ENCODE data around the gene TANGO2. TPM values are rescaled to one million over a fixed set of nuclear protein-coding genes. Genes with fewer than 3 reads are reported as not detected.

TANGO2 gene
- total and polyA plus RNA-seq, 9 of the 15 experiments (the other 6 are each of a cell fraction or from before 2014, with no cell fraction given), result 15.5 to 94.9 (median 70.1) TPM

DNA sequence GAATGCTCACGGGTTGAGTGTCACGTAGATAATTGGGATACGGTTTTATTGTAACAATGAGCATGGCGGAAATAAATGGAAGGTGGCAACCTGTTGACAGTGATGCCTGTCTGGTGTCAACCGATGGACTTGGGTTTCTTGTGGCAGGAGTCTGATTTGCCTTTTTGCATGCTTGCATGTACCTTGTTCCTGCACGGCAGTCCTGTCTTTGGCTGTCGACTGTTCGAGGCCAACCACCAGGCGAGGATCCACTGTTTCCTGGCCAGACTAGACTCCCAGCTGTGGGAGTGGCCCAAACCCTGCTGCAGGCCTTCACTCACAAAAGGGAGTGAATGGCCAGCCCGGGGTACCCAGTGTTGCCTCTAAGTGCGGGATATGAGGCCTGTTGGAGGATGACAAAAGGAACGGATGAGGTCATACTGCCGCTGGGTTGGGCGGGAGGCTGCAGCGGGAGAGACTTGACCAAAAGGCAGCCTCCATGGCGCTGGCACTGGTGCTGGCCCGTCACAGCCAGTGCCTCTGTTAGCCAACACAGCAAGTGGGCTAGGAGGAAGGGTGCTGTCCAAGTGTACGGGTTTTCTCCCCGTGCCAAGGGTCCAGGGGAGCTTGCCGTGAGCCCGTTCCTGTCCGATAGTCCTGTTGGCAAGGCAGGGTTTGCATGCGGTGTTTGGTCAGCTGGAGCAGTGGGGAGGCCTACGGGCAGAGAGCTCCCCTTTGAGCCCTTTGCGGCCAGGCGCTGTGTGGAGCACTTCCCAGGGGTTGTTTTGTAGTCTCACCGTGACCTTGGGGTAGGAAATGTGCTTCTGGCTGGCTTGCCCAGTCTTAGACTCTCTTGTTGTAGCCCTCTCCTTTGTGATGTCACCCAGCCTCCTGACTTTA lies 60.1 kb downstream of the TANGO2 start (continued):
- TF ChIP-seq, protein P1, sequence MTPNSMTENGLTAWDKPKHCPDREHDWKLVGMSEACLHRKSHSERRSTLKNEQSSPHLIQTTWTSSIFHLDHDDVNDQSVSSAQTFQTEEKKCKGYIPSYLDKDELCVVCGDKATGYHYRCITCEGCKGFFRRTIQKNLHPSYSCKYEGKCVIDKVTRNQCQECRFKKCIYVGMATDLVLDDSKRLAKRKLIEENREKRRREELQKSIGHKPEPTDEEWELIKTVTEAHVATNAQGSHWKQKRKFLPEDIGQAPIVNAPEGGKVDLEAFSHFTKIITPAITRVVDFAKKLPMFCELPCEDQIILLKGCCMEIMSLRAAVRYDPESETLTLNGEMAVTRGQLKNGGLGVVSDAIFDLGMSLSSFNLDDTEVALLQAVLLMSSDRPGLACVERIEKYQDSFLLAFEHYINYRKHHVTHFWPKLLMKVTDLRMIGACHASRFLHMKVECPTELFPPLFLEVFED (CRISPR knock-in tag; conservative IDR thresholded peaks at IDR 0.05), result peak; percentile 80; the same call in 1 of the 2 replicates
- TF ChIP-seq RNF2 (IDR thresholded peaks at IDR 0.05), result no peak
- TF ChIP-seq RHOXF2B (CRISPR knock-in tag; conservative IDR thresholded peaks at IDR 0.05), result peak; percentile 84; the same call in 1 of the 2 replicates
- no peak for TF ChIP-seq PATZ1 (CRISPR knock-in tag; IDR thresholded peaks at IDR 0.05; ENCODE audit: borderline replicate concordance)
- no peak for TF ChIP-seq SAFB2 (IDR thresholded peaks at IDR 0.05; ENCODE audit: borderline replicate concordance, low read depth, low read length, severe bottlenecking)
- peak; percentile 9; the same call in 1 of the 2 replicates for TF ChIP-seq HOXB6 (CRISPR knock-in tag; IDR thresholded peaks at IDR 0.05; ENCODE audit: borderline replicate concordance)
- no peak for TF ChIP-seq KHSRP (IDR thresholded peaks at IDR 0.05)
- TF ChIP-seq ZNF79 (CRISPR knock-in tag; IDR thresholded peaks at IDR 0.05; ENCODE audit: low read depth), result peak; percentile 66; the same call in 1 of the 2 replicates
- TF ChIP-seq, protein P2, sequence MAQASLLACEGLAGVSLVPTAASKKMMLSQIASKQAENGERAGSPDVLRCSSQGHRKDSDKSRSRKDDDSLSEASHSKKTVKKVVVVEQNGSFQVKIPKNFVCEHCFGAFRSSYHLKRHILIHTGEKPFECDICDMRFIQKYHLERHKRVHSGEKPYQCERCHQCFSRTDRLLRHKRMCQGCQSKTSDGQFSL (CRISPR knock-in tag; IDR thresholded peaks at IDR 0.05), result no peak
- TF ChIP-seq, protein P2 (tag; IDR thresholded peaks at IDR 0.05), result peak in 1 of 2 experiments; percentile 63; a peak in 1 of 4 replicates
- TF ChIP-seq DNMT1 (IDR thresholded peaks at IDR 0.05), result no peak
- TF ChIP-seq SP2 (IDR thresholded peaks at IDR 0.05; ENCODE audit: extremely low read depth, low read depth, low read length, poor library complexity, severe bottlenecking), result peak; percentile 11
- no peak for TF ChIP-seq MIER1 (IDR thresholded peaks at IDR 0.05; ENCODE audit: low read depth)
- TF ChIP-seq CTBP1 (IDR thresholded peaks at IDR 0.05; ENCODE audit: borderline replicate concordance), result no peak
- TF ChIP-seq, protein P3, sequence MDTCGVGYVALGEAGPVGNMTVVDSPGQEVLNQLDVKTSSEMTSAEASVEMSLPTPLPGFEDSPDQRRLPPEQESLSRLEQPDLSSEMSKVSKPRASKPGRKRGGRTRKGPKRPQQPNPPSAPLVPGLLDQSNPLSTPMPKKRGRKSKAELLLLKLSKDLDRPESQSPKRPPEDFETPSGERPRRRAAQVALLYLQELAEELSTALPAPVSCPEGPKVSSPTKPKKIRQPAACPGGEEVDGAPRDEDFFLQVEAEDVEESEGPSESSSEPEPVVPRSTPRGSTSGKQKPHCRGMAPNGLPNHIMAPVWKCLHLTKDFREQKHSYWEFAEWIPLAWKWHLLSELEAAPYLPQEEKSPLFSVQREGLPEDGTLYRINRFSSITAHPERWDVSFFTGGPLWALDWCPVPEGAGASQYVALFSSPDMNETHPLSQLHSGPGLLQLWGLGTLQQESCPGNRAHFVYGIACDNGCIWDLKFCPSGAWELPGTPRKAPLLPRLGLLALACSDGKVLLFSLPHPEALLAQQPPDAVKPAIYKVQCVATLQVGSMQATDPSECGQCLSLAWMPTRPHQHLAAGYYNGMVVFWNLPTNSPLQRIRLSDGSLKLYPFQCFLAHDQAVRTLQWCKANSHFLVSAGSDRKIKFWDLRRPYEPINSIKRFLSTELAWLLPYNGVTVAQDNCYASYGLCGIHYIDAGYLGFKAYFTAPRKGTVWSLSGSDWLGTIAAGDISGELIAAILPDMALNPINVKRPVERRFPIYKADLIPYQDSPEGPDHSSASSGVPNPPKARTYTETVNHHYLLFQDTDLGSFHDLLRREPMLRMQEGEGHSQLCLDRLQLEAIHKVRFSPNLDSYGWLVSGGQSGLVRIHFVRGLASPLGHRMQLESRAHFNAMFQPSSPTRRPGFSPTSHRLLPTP (IDR thresholded peaks at IDR 0.05; ENCODE audit: borderline replicate concordance, extremely low read depth, insufficient read length), result no peak
- TF ChIP-seq TFAP4 (CRISPR knock-in tag; IDR thresholded peaks at IDR 0.05; ENCODE audit: borderline replicate concordance), result no peak
- TF ChIP-seq ZNF699 (CRISPR knock-in tag; IDR thresholded peaks at IDR 0.05; ENCODE audit: insufficient replicate concordance), result no peak

All from K562 (cell line).